ENCODE data around the gene ATP5PB. TPM values are rescaled to one million over a fixed set of nuclear protein-coding genes. Genes with fewer than 3 reads are reported as not detected.

Gene ATP5PB
- total RNA-seq, 1 donor = 203 TPM

GRCh38 chr1:111465754-111466153, 16.5 kb downstream of the ATP5PB start:
- H3K79me2 ChIP-seq (ENCODE audit: insufficient read depth, low read length) = no peaks in the 10 kb centered on the region
- H3K9me3 ChIP-seq (ENCODE audit: low read depth, low read length) = no peaks in the 10 kb centered on the region
- no peak overlapping the region for H3K4me2 ChIP-seq (ENCODE audit: insufficient read depth, low read length)
- H3K4me1 ChIP-seq (ENCODE audit: insufficient read depth, low read length) = peaks cover 14% of the 10 kb centered on the region
- H3K27ac ChIP-seq (ENCODE audit: low read depth, low read length) = no peak overlapping the region
- H3K4me3 ChIP-seq (ENCODE audit: insufficient read depth, low read length) = no peak overlapping the region
- peaks cover 24% of the 10 kb centered on the region for H3K36me3 ChIP-seq (ENCODE audit: insufficient read depth, low read length)
- no peaks in the 10 kb centered on the region for H4K20me1 ChIP-seq (ENCODE audit: insufficient read depth, low read length)
- TF ChIP-seq CTCF (IDR thresholded peaks at IDR 0.05; ENCODE audit: extremely low read depth, low read depth, low read length) = no peak
- no peaks in the 10 kb centered on the region for H3K27me3 ChIP-seq (ENCODE audit: insufficient read depth, low read length)
- DNase-seq (ENCODE audit: insufficient read length, low spot score, missing footprints) = no peak
- H2AFZ ChIP-seq (ENCODE audit: low read length) = no peak overlapping the region

GRCh38 chr1:111466480-111466879, 17.2 kb downstream of the ATP5PB start:
- no peaks in the 10 kb centered on the region for H3K79me2 ChIP-seq (ENCODE audit: insufficient read depth, low read length)

DNA sequence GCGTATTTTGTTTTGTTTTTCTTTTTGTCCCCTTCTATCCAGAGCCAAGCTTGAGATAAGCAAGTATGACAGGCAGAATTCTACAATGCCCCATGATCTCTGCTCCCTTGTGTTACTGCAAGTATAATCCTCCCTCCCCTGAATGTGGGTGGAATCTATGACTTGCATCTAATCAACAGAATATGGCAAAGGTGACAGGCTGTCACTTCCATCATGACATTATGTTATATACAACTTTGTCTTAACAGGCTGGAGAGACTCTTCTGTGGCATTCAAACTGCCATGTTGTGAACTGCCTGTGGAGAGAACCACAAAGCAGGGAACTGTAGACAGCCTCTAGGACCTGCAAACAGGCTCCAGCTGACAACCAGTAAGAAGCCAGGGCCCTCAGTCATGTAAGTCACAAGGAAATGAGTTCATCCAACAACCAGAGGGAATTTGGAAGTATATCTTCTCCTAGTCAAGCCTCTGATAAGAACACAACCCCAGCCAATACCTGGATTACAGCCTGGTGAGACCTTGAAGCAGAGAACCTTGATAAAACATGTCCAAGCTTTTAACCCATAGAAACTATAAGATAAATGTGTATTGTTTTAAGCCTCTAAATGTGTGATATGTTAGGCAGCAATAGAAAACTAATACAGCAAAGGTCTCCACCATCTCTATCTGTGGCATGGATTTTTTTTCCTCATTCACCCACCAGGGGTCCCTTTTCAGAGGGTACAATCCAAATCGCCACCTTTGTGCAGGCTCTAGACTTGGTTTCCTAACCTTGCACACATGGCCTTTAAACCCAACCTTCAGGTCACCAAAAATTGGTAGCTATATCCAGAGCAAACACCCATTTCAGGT, 18.8 kb downstream of the ATP5PB start:
- no peaks in the 10 kb centered on the region for H3K9me3 ChIP-seq (ENCODE audit: low read depth, low read length)
- peaks cover 15% of the 10 kb centered on the region for H3K36me3 ChIP-seq (ENCODE audit: insufficient read depth, low read length)
- H3K79me2 ChIP-seq (ENCODE audit: insufficient read depth, low read length) = no peaks in the 10 kb centered on the region
- H3K27me3 ChIP-seq (ENCODE audit: insufficient read depth, low read length) = no peaks in the 10 kb centered on the region
- no peaks in the 10 kb centered on the region for H4K20me1 ChIP-seq (ENCODE audit: insufficient read depth, low read length)
- H2AFZ ChIP-seq (ENCODE audit: low read length) = no peak overlapping the region
- no peak overlapping the region for H3K27ac ChIP-seq (ENCODE audit: low read depth, low read length)
- H3K4me3 ChIP-seq (ENCODE audit: insufficient read depth, low read length) = no peak overlapping the region
- DNase-seq (ENCODE audit: insufficient read length, low spot score, missing footprints) = no peak
- peaks cover 3% of the 10 kb centered on the region for H3K4me1 ChIP-seq (ENCODE audit: insufficient read depth, low read length)
- H3K4me2 ChIP-seq (ENCODE audit: insufficient read depth, low read length) = no peak overlapping the region
- no peak for TF ChIP-seq CTCF (IDR thresholded peaks at IDR 0.05; ENCODE audit: extremely low read depth, low read depth, low read length)

More at GRCh38 chr1:111466480-111466879, 17.2 kb downstream of the ATP5PB start:
- TF ChIP-seq CTCF (IDR thresholded peaks at IDR 0.05; ENCODE audit: extremely low read depth, low read depth, low read length) = no peak
- H3K36me3 ChIP-seq (ENCODE audit: insufficient read depth, low read length) = peaks cover 19% of the 10 kb centered on the region
- H2AFZ ChIP-seq (ENCODE audit: low read length) = no peak overlapping the region
- H3K4me1 ChIP-seq (ENCODE audit: insufficient read depth, low read length) = peaks cover 14% of the 10 kb centered on the region
- H4K20me1 ChIP-seq (ENCODE audit: insufficient read depth, low read length) = no peaks in the 10 kb centered on the region
- H3K9me3 ChIP-seq (ENCODE audit: low read depth, low read length) = no peaks in the 10 kb centered on the region
- no peak for DNase-seq (ENCODE audit: insufficient read length, low spot score, missing footprints)
- no peak overlapping the region for H3K4me2 ChIP-seq (ENCODE audit: insufficient read depth, low read length)
- no peak overlapping the region for H3K4me3 ChIP-seq (ENCODE audit: insufficient read depth, low read length)
- H3K27ac ChIP-seq (ENCODE audit: low read depth, low read length) = no peak overlapping the region
- H3K27me3 ChIP-seq (ENCODE audit: insufficient read depth, low read length) = no peaks in the 10 kb centered on the region

- H4K20me1 ChIP-seq (ENCODE audit: insufficient read depth, low read length) = no peaks in the 10 kb centered on the region
- TF ChIP-seq CTCF (IDR thresholded peaks at IDR 0.05; ENCODE audit: extremely low read depth, low read depth, low read length) = no peak
- H3K4me1 ChIP-seq (ENCODE audit: insufficient read depth, low read length) = peaks cover 2% of the 10 kb centered on the region
- H3K79me2 ChIP-seq (ENCODE audit: insufficient read depth, low read length) = no peaks in the 10 kb centered on the region
- peaks cover 15% of the 10 kb centered on the region for H3K36me3 ChIP-seq (ENCODE audit: insufficient read depth, low read length)
- no peak overlapping the region for H2AFZ ChIP-seq (ENCODE audit: low read length)
- H3K9me3 ChIP-seq (ENCODE audit: low read depth, low read length) = no peaks in the 10 kb centered on the region
- H3K4me2 ChIP-seq (ENCODE audit: insufficient read depth, low read length) = no peak overlapping the region
- DNase-seq (ENCODE audit: insufficient read length, low spot score, missing footprints) = no peak
- H3K27ac ChIP-seq (ENCODE audit: low read depth, low read length) = no peak overlapping the region
- H3K27me3 ChIP-seq (ENCODE audit: insufficient read depth, low read length) = no peaks in the 10 kb centered on the region
- H3K4me3 ChIP-seq (ENCODE audit: insufficient read depth, low read length) = no peak overlapping the region
Observed at GRCh38 chr1:111468717-111469100, 19.4 kb downstream of the ATP5PB start.
